ENCODE results near the gene OLFM1. TPM values are rescaled to one million over a fixed set of nuclear protein-coding genes. Genes with fewer than 3 reads are reported as not detected.

Gene OLFM1
- polyA plus RNA-seq, 1 donor (not counting 4 experiments of a cell fraction or from before 2014, with no cell fraction given), result 0.25 TPM

GRCh38 chr9:135104761-135105160 is 17.3 kb downstream of the OLFM1 start:
- H3K27me3 ChIP-seq (ENCODE audit: control insufficient read depth, extremely low read depth, insufficient read depth, low read length), result peaks cover 15% of the 10 kb centered on the region
- no peak overlapping the region for H3K9ac ChIP-seq (ENCODE audit: control insufficient read depth, extremely low read depth, insufficient read depth, low read length)
- H4K20me1 ChIP-seq (ENCODE audit: control insufficient read depth, extremely low read depth, insufficient read depth, low read length), result no peaks in the 10 kb centered on the region
- H3K36me3 ChIP-seq (ENCODE audit: control insufficient read depth in 2 of 2, extremely low read depth in 1 of 2, insufficient read depth in 2 of 2, low read length in 2 of 2), result no peaks in the 10 kb centered on the region
- no peaks in the 10 kb centered on the region for H3K9me3 ChIP-seq (ENCODE audit: control insufficient read depth, low read depth, low read length)
- FAIRE-seq (no peak), DNase-seq (ENCODE audit: low read depth, low spot score) (no peak)
- TF ChIP-seq EZH2 (IDR thresholded peaks at IDR 0.05; ENCODE audit: low read length) (no peak), CTCF (optimal IDR thresholded peaks at IDR 0.05 in 1 of 3, IDR thresholded peaks at IDR 0.05 in 1 of 3, conservative IDR thresholded peaks at IDR 0.05 in 1 of 3; ENCODE audit: extremely low read depth in 1 of 3, insufficient read depth in 2 of 3, low read length in 3 of 3) (no peak)
- H3K4me1 ChIP-seq (ENCODE audit: control insufficient read depth, extremely low read depth, insufficient read depth, low read length), result no peaks in the 10 kb centered on the region
- no peak overlapping the region for H3K27ac ChIP-seq (ENCODE audit: control insufficient read depth, insufficient read depth, low read length)
- no peak overlapping the region for H3K4me3 ChIP-seq (ENCODE audit: control insufficient read depth in 2 of 3, extremely low read depth in 1 of 3, insufficient read depth in 2 of 3, low read depth in 1 of 3, low read length in 3 of 3)
- H3K79me2 ChIP-seq (ENCODE audit: control insufficient read depth, insufficient read depth, low read length), result no peaks in the 10 kb centered on the region
- no peaks in the 10 kb centered on the region for H3K9me1 ChIP-seq (ENCODE audit: control insufficient read depth, extremely low read depth, insufficient read depth, low read length)
- H2AFZ ChIP-seq (ENCODE audit: control insufficient read depth, low read length), result no peak overlapping the region
- no peak overlapping the region for H3K4me2 ChIP-seq (ENCODE audit: control insufficient read depth, extremely low read depth, insufficient read depth, low read depth, low read length)
- dilution Hi-C loops (cut with MboI; ENCODE audit: extremely low pct_ligation_motif_present, low sequenced_read_pairs), result no loop called here

- Histone ChIP-seq H3K79me2 (ENCODE audit: control insufficient read depth, insufficient read depth, low read length) (no peaks in the 10 kb centered on the region), H3K9ac (ENCODE audit: control insufficient read depth, extremely low read depth, insufficient read depth, low read length) (no peak overlapping the region), H3K27me3 (ENCODE audit: control insufficient read depth, extremely low read depth, insufficient read depth, low read length) (peaks cover 15% of the 10 kb centered on the region), H3K9me3 (ENCODE audit: control insufficient read depth, low read depth, low read length) (no peaks in the 10 kb centered on the region), H3K27ac (ENCODE audit: control insufficient read depth, insufficient read depth, low read length) (no peak overlapping the region), H3K4me2 (ENCODE audit: control insufficient read depth, extremely low read depth, insufficient read depth, low read depth, low read length) (no peak overlapping the region), H3K4me1 (ENCODE audit: control insufficient read depth, extremely low read depth, insufficient read depth, low read length) (no peaks in the 10 kb centered on the region), H3K9me1 (ENCODE audit: control insufficient read depth, extremely low read depth, insufficient read depth, low read length) (no peaks in the 10 kb centered on the region), H4K20me1 (ENCODE audit: control insufficient read depth, extremely low read depth, insufficient read depth, low read length) (no peaks in the 10 kb centered on the region), H2AFZ (ENCODE audit: control insufficient read depth, low read length) (no peak overlapping the region), H3K36me3 (ENCODE audit: control insufficient read depth in 2 of 2, extremely low read depth in 1 of 2, insufficient read depth in 2 of 2, low read length in 2 of 2) (no peaks in the 10 kb centered on the region), H3K4me3 (ENCODE audit: control insufficient read depth in 2 of 3, extremely low read depth in 1 of 3, insufficient read depth in 2 of 3, low read depth in 1 of 3, low read length in 3 of 3) (no peak overlapping the region)
- TF ChIP-seq CTCF (optimal IDR thresholded peaks at IDR 0.05 in 1 of 3, IDR thresholded peaks at IDR 0.05 in 1 of 3, conservative IDR thresholded peaks at IDR 0.05 in 1 of 3; ENCODE audit: extremely low read depth in 1 of 3, insufficient read depth in 2 of 3, low read length in 3 of 3) (no peak), EZH2 (IDR thresholded peaks at IDR 0.05; ENCODE audit: low read length) (no peak)
- FAIRE-seq (no peak), DNase-seq (ENCODE audit: low read depth, low spot score) (no peak)
- dilution Hi-C loops (cut with MboI; ENCODE audit: extremely low pct_ligation_motif_present, low sequenced_read_pairs), result no loop called here
Measured at GRCh38 chr9:135105211-135105745, 17.8 kb downstream of the OLFM1 start.

Measured in keratinocyte (primary cell).